Glutamatergic neuron (in vitro differentiated cells): ENCODE data around the gene C17orf50. TPM values are rescaled to one million over a fixed set of nuclear protein-coding genes. Genes with fewer than 3 reads are reported as not detected.

Experiments
- DNase-seq: peaks from one replicate; pipeline ENCODE4 v3.0.0; 2022
- H3K27ac Mint-ChIP-seq: one replicate; pipeline ENCODE4 v1.8.0; 2020; ENCODE audit warnings: mild to moderate bottlenecking, mixed read lengths, inconsistent platforms; ENCODE audit not compliant: unreplicated experiment
- H3K27me3 Mint-ChIP-seq: one replicate; pipeline ENCODE4 v1.8.0; 2020; ENCODE audit warnings: mild to moderate bottlenecking, moderate library complexity, mixed read lengths, inconsistent platforms; ENCODE audit not compliant: unreplicated experiment
- H3K36me3 Mint-ChIP-seq: one replicate; pipeline ENCODE4 v1.8.0; 2020; ENCODE audit warnings: mild to moderate bottlenecking, mixed read lengths, inconsistent platforms; ENCODE audit not compliant: unreplicated experiment
- H3K4me1 Mint-ChIP-seq: one replicate; pipeline ENCODE4 v1.8.0; 2020; ENCODE audit warnings: mild to moderate bottlenecking, low read depth, mixed read lengths, inconsistent platforms; ENCODE audit not compliant: unreplicated experiment
- H3K4me3 Mint-ChIP-seq: one replicate; pipeline ENCODE4 v1.8.0; 2020; ENCODE audit warnings: mild to moderate bottlenecking, mixed read lengths, inconsistent platforms; ENCODE audit not compliant: unreplicated experiment
- H3K9me3 Mint-ChIP-seq: one replicate; pipeline ENCODE4 v1.8.0; 2020; ENCODE audit warnings: mild to moderate bottlenecking, moderate library complexity, mixed read lengths, inconsistent platforms; ENCODE audit not compliant: unreplicated experiment
- CTCF ChIP-seq: fragments of 200-600 bp; sonication (generic); IDR thresholded peaks from one replicate; pipeline ENCODE4 v1.5.0; 2021; ENCODE audit not compliant: partially characterized antibody, unreplicated experiment
- total RNA-seq: library from RNA; stranded (reverse); fragmentation: NEBNext Ultra II Directional; extraction: Animal tissue kit (Norgen Biotek cat#: 25700); gene quantifications from one replicate; pipeline ENCODE4 v1.2.1, GENCODE V29; 2021; ENCODE audit not compliant: unreplicated experiment

Gene C17orf50
- total RNA-seq, 1 donor from 2014 or later, result not detected

GRCh38 chr17:35775583-35775982 is 14.9 kb downstream of the C17orf50 start:
- Mint-ChIP-seq H3K9me3 (peaks cover 1% of the 10 kb centered on the region), H3K4me3 (no peak overlapping the region), H3K4me1 (peaks cover 14% of the 10 kb centered on the region), H3K36me3 (no peaks in the 10 kb centered on the region), H3K27ac (no peak overlapping the region), H3K27me3 (no peaks in the 10 kb centered on the region)
- TF ChIP-seq CTCF, result no peak
- DNase-seq, result no peak

- Mint-ChIP-seq H3K9me3 (peaks cover 1% of the 10 kb centered on the region), H3K27ac (no peak overlapping the region), H3K4me1 (peaks cover 12% of the 10 kb centered on the region), H3K36me3 (no peaks in the 10 kb centered on the region), H3K27me3 (no peaks in the 10 kb centered on the region), H3K4me3 (no peak overlapping the region)
- no peak for DNase-seq
- no peak for TF ChIP-seq CTCF
These were observed 18.0 kb downstream of the C17orf50 start for GRCh38 chr17:35778641-35779196.

GRCh38 chr17:35780950-35781349 is 20.3 kb downstream of the C17orf50 start:
- Mint-ChIP-seq H3K4me1 (peaks cover 4% of the 10 kb centered on the region), H3K27ac (no peak overlapping the region), H3K27me3 (no peaks in the 10 kb centered on the region), H3K36me3 (no peaks in the 10 kb centered on the region), H3K4me3 (no peak overlapping the region), H3K9me3 (no peaks in the 10 kb centered on the region)
- DNase-seq, result no peak
- TF ChIP-seq CTCF, result no peak

- no peak for DNase-seq
- H3K4me3 Mint-ChIP-seq, result no peak overlapping the region
- H3K4me1 Mint-ChIP-seq, result peaks cover 3% of the 10 kb centered on the region
- H3K36me3 Mint-ChIP-seq, result no peaks in the 10 kb centered on the region
- no peak for TF ChIP-seq CTCF
- H3K27me3 Mint-ChIP-seq, result no peaks in the 10 kb centered on the region
- no peaks in the 10 kb centered on the region for H3K9me3 Mint-ChIP-seq
- no peak overlapping the region for H3K27ac Mint-ChIP-seq
These were observed 24.2 kb downstream of the C17orf50 start for GRCh38 chr17:35784895-35785294.

- TF ChIP-seq CTCF, result no peak
- Mint-ChIP-seq H3K27me3 (peaks cover 5% of the 10 kb centered on the region), H3K4me3 (no peak overlapping the region), H3K27ac (no peak overlapping the region), H3K9me3 (no peaks in the 10 kb centered on the region), H3K36me3 (no peaks in the 10 kb centered on the region), H3K4me1 (peaks cover 3% of the 10 kb centered on the region)
- no peak for DNase-seq
These were observed 26.3 kb downstream of the C17orf50 start for GRCh38 chr17:35786941-35787432.
